ENCODE measurements around the gene ZMIZ1.
A peak's percentile ranks its signal among the peaks of the same experiment; 100 is the strongest.
"Not testable (repeated sequence)": the region's sequence is repeated elsewhere in the genome, so short reads cannot be mapped to it uniquely, and the experiment has no call there.

The ZMIZ1 gene

DNA sequence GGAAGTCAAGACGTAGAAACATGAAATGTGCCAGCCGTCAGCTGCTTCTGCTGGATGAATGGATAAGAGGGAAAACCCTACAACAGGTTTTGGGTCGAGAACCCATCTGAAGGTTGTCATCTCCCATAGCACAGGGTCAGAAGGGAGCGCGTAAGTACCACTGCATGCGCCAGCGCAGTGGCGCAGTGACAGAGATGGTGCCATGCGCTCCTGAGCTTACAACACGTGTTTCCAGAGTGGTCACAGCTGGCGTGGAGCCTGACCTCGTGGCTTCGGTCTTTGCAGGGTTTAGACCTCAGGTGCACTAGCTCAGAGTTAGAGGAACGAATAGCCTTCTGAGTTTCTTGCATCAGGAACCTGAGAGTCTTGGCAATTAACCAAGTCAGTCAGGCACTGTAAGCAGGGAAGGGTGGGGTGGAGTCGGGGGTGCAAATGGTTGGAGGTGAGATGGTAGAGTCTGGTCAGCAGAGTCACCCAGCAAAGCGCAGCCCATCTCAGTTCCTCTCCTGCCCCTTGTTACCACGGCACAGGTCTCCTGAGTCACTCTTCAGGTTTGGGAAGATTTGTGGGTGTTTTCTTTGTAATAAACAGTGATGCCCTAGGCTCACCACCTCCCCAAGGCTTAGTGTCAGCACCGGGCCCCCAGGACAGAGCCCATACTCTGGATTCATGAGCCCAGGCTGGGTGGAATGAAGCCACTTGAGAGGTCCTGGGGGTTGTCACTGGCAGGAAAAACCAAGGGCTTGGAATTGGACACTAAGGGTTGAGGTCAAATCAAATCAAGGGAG, 194.4 kb downstream of the ZMIZ1 start:
- DNase-seq (ENCODE audit: low read depth in 2 of 2): no peak

DNA sequence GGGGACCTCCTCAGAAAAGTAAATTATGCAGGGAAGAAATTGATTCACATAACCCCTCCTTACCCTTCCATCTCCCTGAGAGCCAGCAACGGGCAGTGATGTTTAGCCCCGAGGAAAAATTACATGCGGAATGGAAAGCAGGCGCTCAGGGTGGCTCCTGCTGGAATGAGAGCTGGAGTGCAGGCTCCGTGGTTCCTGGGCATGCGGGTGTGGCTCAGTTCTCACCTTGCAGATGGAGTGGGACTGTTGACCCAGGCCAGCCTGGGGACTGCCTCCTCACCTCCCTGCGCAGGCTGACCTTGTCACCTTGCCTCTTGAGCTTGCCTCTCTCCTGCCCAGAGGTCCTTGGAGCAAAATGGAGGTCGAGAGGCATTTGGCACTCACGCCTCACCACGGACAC, 195.2 kb downstream of the ZMIZ1 start:
- no peak for DNase-seq (ENCODE audit: low read depth in 2 of 2)

DNA sequence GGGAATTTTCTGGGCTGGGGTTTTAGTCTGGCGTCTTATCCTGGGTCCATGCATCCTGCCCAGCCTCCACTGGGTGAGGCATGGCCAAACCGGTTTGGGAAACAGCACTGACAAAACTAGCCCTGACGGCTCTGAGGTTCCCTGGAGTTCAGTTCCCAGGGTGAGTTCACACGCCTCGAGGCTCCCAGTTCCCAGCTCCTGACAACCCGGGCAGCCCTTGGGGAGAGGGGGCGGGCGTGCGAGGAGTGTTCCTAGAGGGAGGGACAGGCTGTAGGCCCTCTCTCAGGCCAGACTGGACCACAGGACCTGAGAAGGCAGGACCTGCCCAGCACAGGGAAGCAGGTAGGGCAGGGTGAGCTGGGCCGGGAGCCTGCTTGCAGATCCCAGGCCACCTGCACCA, 196.2 kb downstream of the ZMIZ1 start:
- no peak for DNase-seq (ENCODE audit: low read depth in 2 of 2)

DNA sequence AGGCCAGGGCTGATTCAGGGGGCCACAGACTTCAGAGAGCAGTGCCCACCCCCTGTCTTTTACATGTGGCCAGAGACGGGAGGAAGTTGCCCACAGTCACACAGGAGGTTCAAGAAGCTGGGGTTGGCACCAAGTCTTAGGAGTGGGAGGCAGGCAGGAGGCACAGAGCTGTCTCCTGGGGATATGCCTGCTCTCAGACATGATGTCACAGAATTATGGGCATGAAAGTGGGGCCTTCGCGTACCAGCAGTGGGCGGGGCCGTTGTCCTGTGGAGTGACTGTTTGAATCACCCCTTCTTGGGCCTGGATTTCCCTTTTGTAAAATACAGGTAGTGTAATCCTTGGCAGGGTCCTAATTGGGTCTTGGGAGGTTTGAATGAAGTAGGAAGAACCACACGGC, 197.3 kb downstream of the ZMIZ1 start:
- DNase-seq (ENCODE audit: low read depth in 2 of 2): peak in 1 of 2 donors; percentile 19

DNA sequence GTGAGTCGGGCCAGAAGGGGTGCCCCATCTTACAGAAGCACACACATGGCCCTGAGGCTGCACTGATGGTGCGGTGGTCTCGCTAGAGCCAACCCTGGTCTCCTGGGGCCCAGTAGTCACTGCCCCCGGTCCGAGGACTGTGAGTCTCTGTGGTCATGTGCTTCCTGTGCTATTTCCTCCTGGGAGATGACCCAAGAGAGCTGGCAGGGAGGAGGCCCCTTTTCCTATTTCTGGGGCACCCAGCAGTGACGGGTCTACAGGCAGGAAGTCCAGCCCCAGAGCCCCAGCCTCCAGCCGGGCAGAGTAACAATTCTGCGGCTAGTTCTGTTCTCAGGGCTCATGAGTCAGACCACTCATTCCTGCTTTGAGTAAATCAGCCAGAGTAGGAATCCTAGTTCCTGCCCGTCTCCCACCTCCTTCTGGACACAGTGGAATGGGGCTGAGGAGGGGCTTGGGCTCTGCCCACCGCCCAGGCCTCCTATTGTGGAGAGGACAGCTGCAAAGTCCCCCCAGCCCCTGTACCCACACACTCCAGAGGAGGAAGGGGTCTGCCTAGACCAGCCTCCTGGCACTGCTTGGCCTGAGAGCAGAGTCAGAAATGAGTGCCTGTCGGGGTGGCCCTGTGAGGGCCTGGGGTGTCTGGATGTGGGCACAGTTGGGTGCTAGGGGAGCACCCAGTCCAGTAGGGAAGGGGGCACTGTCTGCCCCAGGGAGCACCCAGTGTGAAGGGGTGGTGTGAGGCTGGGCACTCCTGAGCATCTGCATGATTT, 198.0 kb downstream of the ZMIZ1 start:
- peak in 1 of 2 donors; percentile 28 for DNase-seq (ENCODE audit: low read depth in 2 of 2)

DNA sequence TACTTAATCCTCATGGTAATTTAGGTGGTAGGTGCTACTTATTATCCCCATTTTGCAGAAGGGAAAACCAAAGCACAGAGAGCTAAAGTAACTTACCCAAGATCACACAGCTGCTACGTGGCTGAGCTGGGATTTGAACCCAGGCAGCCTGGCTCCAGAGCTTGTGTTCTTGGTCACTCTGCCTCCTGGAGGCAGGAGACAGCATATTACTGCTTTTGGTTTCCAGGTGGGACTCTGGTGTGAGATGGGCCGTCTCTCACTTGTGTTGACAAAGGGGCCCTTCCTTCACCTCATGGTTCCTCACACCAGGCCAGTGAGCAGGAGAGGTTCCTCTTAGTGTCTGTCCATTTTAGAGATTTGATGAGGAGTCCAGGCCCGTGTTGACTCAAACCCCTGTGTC, 198.7 kb downstream of the ZMIZ1 start:
- no peak for DNase-seq (ENCODE audit: low read depth in 2 of 2)

DNA sequence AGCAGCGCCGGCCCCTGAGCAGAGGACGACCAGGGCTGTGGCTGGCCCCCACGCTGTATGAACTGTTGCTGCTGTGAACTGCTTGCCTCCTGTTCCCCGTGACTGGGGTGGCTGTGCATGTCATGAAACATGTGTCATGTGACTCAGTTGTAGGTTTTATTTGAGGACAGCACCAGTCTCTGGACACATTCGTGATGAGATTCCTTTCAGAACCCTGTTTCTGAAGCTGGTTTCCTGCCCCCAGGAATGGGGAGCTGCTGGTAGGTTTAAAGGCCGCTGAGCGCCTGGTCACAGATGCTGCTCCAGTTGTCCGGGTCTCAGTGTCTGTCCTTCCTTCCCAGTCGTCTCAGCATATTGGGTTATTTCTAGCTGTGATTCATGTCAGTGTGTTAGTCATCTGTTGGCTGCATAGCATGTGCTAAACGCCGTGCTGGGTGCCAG, 199.4 kb downstream of the ZMIZ1 start:
- DNase-seq (ENCODE audit: low read depth in 2 of 2): no peak

DNA sequence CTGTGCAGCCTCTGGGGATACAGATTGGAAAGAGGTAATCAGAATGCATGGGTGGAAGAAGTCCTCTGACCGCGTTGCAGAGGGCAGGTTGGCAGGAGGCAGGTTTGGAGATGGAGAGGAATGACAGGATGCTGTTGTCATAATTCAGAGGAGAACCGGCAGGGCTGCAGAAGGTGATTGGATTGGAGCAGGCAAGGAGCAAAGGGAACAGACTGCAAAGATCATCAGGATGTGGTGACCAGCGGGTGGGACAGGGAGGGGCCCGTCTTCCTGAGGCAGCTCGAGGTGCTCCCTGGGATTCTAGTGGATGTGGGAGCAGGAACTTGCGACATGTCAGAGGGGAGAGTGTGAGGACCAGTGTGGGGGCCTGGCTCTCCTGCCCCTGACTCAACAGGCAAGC, 200.0 kb downstream of the ZMIZ1 start:
- DNase-seq (ENCODE audit: low read depth in 2 of 2): no peak

DNA sequence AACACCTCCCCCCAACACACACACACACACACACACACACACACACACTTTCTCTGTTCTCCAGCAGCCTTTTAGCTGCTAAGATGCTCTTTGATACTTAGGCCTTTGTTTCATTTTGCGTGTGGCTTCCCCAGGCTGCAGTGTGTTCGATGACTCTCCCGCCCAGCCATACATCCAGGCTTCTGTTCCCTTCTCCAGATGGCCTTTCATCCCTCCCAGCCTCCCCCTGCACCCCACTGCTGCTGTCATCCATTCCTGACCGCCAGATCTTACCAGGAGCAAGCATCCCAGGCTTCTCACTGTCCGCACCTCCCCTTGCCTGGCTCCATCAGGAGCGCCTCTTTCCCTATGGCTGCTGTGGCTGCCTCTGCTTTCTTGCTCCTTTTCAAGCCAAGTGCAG, 200.7 kb downstream of the ZMIZ1 start:
- DNase-seq (ENCODE audit: low read depth in 2 of 2): no peak

DNA sequence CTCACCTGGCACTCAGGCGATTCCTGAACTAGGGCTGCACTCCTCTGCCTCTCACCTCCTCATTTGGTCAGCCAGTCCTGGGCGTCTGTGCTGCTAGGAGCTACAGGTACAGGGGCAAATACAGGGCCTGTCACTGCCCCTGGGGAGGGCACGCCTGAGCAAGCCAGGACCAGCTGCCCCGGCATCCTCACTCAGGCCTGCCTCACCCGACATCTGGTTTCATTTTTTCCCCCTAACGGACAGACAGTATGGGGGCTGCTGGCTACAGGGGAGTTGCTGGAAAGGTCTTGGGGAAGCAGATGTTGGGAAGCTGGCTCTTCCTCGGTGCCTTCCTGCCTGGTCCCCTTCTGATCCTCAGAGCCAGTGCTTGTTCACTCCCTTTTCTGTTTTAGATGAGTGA, 201.2 kb downstream of the ZMIZ1 start:
- DNase-seq (ENCODE audit: low read depth in 2 of 2): no peak

DNA sequence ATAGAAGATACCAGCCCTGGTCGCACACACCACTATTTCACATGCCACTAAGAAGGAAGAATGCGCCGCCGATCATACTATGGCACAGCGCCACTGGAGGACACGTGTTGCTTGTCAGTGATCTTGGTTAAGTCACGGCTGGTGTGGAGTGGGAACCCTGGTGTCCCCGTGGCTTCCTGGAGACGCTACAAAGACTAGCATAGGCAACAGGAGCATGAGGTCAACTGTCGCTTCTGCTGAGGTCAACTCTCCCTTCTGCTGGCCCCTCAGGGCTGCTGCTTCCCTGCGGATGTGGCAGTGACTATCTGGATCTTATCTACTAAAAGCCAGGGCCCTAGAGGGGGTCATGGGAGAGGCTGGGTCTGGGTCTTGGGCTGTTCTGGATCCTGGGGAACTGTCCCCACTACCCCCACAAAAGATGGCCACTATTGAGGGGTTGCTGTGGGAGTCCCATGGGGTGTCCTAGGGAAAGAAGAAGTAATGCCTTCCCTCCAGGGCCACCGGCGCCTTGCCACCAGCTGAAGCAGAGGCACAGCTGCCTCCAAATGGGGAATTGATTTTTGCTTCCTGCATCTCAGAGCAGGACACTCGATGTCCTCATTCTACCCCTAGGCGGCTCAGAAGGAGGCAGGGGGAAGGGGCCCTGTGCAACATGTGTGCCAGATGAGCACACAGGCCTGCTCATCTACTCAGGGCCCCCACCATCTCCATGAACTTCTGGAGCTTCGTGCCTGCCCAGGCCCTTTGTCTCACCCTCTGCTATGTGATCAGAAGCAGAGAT, 201.9 kb downstream of the ZMIZ1 start:
- no peak for DNase-seq (ENCODE audit: low read depth in 2 of 2)

DNA sequence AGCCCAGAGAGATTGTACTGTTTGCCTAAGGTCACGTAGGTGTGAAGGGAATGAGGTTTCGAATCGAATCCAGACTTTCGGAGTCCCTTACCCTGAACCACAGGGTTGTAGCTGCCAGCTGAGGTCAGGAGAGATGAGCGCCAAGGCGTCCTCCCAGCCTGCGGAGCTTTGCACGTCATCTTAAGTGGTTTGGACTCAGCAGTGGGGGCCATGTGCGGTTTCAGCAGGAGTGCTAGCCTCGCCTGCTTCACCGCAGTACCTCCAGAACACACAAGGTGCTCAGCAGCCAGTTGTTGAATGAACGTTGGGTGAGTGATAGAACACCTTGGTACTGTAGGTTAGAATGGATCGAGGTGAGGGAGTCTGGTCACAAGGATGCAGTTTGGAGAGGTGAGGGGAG, 203.6 kb downstream of the ZMIZ1 start:
- no peak for DNase-seq (ENCODE audit: low read depth in 2 of 2)

DNA sequence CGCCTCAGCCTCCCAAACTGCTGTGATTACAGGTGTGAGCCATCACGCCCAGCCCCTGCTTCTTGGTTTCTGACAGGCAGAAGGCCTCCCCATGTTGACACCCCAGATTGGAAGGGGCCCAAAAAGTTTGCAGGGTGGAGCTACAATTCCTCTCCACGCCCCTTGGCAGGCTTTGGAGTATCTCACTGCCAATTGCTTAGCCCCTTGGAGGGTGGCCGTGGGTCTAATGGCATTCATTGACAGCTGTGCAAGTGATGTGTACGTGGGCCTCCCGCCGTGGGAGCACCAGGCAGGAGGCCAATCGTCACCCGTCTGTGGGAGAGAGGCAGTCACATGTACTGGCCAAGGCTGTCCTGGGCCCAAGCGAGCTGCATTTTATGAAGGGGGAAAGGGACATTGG, 204.8 kb downstream of the ZMIZ1 start:
- no peak for DNase-seq (ENCODE audit: low read depth in 2 of 2)

DNA sequence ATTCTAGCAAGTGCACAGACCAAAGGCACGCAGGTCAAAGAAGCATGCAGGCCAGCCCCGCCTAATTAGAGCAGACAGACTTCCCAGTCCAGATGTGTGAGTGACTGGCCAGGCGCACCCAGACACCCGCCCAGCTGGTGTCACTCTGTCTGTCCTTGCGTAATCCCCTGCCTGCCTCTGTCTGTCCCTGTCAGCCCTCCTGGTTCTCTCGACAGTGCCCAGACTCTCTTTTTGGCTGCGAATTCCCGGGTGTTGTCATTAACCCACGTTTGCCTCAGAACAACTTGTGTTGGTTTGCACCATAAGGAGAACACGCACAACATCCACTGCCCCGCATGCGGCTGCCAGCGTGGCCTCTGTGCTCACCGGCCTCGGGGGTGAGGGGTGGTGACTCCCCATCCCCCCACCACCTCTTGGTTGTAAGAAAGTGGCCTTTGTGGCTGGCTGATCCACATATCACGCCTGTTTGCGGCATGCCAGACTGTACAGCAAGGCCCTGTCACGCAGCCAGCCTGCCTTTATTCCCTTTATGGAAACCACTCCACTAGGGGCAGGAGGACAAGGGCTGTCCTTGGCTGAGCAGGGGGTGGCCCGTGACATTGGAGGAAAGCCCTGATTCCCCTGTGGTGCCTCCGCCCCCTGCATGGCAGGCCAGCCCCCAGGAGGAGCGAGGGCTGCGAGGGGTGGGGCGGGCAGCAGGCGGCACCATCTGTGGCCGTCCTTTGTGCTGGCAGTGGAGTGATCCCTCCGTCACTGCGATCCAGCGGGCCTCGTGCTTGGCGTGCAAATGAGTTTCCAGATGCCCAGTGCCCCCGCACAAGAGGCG, 205.7 kb downstream of the ZMIZ1 start:
- no peak for DNase-seq (ENCODE audit: low read depth in 2 of 2)

DNA sequence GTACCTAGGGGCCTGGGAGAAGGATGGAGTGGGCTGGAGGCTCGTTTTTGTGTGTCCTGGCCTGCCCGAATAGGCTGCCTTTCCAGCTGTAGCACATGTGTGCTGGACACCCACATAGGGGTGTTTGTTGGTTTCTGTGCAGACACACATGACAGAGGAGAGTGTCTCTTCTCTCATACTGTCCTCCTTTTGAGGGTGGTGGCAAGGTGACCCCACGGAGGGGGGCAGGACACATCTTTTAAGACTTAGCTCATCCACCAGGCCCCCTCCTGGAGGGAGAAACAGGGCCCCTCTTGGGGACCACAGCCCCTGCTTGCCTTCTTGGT, 206.3 kb downstream of the ZMIZ1 start:
- DNase-seq (ENCODE audit: low read depth in 2 of 2): no peak

DNA sequence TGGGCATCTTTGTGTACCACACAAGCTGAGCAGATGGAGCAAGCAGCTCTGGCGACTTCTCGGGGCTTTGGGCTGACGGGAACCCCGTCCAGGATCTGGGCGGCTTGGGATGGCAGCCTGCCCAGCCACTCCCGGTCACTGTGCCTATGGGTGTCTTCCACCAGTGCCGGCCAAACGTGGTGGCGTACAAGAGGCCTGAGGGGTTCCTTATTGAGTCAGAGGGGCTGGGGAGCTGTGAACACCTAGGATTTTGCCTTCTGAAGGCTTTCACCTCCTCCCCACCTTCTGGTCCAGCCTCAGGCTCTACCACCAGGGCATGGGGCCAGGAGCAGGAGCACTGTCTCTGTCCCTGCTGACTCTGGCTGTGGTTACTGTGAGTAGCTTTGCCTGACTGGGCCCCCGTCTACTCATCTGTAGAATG, 206.7 kb downstream of the ZMIZ1 start:
- DNase-seq (ENCODE audit: low read depth in 2 of 2): no peak

DNA sequence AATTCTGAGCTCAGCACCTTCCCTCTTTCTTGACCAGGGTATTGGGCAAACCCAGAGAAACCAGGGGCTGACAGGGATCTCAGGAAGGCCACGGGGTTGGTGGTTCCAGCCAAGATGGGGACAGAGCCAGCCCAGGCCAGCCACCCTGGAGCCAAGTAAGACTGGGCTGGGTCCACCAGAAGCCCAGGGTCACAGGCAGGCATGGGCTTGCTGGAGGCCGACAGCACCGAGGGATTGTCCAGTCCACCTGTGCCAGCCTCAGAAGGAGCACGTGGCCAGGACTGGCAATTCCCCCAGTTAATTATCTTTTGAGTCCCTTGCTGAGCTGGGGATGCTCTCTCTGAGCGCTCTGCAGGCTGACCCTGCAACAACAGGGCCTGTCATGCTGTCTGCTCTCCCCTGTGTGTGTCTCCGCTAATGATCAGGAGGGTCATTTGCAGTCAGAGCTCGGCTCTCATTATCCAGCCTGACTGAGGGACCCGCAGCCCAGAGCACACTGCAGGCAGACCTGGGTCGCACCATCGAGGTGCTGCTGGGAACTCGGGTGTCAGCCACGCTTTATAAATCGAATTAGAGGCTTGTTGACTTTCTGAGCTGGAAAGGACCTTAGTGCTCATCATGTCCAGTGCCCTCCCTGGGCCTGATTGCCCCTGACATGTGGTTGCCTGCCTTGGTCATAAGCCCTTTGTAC, 209.0 kb downstream of the ZMIZ1 start:
- DNase-seq (ENCODE audit: low read depth in 2 of 2): no peak

DNA sequence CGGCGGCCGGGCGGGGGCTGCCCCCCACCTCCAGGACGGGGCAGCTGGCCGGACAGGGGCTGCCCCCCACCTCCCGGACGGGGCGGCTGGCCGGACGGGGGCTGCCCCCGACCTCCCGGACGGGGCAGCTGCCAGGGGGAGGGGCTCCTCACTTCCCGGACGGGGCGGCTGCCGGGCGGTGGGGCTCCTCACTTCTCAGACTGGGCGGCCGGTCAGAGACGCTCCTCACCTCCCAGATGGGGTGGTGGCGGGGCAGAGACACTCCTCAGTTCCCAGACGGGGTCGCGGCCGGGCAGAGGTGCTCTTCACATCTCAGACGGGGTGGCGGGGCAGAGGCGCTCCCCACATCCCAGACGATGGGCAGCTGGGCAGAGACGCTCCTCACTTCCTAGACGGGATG, 210.3 kb downstream of the ZMIZ1 start:
- DNase-seq (ENCODE audit: low read depth in 2 of 2): not testable (repeated sequence)

DNA sequence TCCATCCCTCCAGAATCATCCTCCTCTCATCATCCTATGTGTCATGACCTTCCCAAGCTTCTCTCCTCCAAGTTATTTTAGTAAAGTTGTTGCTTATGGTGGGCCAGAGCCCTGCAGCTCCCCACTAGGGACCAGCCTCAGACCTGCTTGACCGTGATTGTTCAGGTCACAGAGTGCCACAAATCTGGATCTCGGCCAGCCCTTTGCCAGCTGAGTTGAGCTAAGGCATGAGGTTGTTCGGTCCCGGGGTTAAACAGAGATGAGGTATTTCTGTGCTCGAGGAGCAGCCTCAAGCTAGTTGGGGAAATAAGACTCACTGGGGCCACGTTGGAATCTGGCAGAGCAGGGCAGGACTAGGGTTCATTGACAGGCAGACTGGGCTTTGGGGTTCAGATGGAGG, 212.2 kb downstream of the ZMIZ1 start:
- DNase-seq (ENCODE audit: low read depth in 2 of 2): no peak

DNA sequence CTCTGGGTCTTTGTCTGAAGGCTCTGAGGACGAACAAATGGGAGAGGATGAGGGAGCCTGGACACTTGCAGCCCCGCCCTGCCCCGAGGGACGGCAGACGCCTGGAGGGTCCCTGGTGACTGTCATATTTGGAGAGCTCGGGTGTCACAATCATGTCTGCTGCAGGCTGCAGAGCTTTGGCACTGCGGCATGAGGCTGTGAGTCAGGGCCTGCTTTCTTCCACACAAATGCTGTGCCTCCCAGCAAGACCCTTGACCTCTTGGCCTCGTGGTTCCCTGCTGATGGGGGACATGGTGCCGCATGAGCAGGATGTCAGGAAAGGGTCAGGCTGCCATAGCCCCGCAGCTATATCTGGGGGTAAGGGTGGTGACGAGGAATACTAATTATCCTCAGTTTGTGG, 213.6 kb downstream of the ZMIZ1 start:
- no peak for DNase-seq (ENCODE audit: low read depth in 2 of 2)

DNA sequence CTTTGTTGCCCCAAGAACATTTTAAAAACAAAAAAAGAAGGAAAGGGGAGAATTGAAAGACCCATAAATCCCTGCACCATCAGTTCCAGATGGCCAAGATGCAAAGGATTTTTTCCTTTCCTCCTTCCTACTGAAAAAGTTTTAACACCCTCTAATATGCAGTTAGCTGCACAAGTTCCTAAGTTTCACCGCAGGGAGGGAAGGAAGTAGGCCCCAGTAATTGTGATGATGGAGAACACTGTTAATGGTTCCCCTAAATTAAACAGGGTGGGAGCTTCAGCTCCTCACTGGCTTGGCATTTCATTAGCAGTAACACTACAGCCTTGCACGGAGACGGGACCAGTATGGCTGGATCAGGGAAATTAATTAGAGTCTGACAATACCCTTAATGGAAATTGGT, 214.8 kb downstream of the ZMIZ1 start:
- no peak for DNase-seq (ENCODE audit: low read depth in 2 of 2)
